ENCODE measurements around the gene HES3.

GRCh38 chr1:6263716-6264115 lies 19.7 kb downstream of the HES3 start:
- TF ChIP-seq EZH2 (IDR thresholded peaks at IDR 0.05) (no peak), RAD21 (IDR thresholded peaks at IDR 0.05; ENCODE audit: low read depth) (no peak), CTCF (IDR thresholded peaks at IDR 0.05 in 2 of 3, conservative IDR thresholded peaks at IDR 0.05 in 1 of 3; ENCODE audit: borderline replicate concordance in 1 of 3, insufficient read depth in 1 of 3, low read depth in 2 of 3, low read length in 2 of 3) (no peak), MAX (IDR thresholded peaks at IDR 0.05) (no peak), SP1 (IDR thresholded peaks at IDR 0.05; ENCODE audit: low read depth) (no peak), JUND (IDR thresholded peaks at IDR 0.05) (no peak)
